H1 (cell line): ENCODE measurements around the gene NR3C1. TPM values are rescaled to one million over a fixed set of nuclear protein-coding genes. Genes with fewer than 3 reads are reported as not detected.

Experiments
- CTCF ChIA-PET: fragments of 300-600 bp; sonication (Branson Sonifier 250); formaldehyde crosslinking; loops from one replicate; lab custom pipeline; 2021; ENCODE audit not compliant: partially characterized antibody; lab: Charles Lee
- POLR2A ChIA-PET: fragments of 300-600 bp; sonication (Branson Sonifier 250); formaldehyde crosslinking; loops from one replicate; lab custom pipeline; 2021; ENCODE audit warnings: inconsistent platforms; ENCODE audit not compliant: partially characterized antibody; lab: Charles Lee
- DNase-seq, 2 experiments: peaks; one replicate each; pipeline versions ENCODE4 v3.0.0 to v3.0.0-alpha.2; 2010 to 2022; ENCODE audit warnings: low spot score in 2 of 2, low read depth in 1 of 2, mixed read lengths in 1 of 2
- FAIRE-seq: peaks from 2 replicates; lab custom pipeline; 2011; peaks lifted over from hg19 to GRCh38; lab: Jason Lieb, UNC
- H2AFZ ChIP-seq: 2 replicates; pipeline ENCODE4 v1.8.1; 2012; ENCODE audit warnings: low read length, inconsistent platforms
- H2AK5ac ChIP-seq: 2 replicates; pipeline ENCODE4 v1.6.1; 2013; ENCODE audit warnings: low read depth, low read length
- H2BK120ac ChIP-seq: replicated peaks from 2 replicates; pipeline ENCODE3; 2013; ENCODE audit warnings: low read depth, low read length, inconsistent platforms
- H2BK12ac ChIP-seq: 2 replicates; pipeline ENCODE4 v1.6.1; 2013; ENCODE audit warnings: low read depth, low read length
- H2BK15ac ChIP-seq: 2 replicates; pipeline ENCODE4 v1.6.1; 2013; ENCODE audit warnings: low read length
- H2BK20ac ChIP-seq: 2 replicates; pipeline ENCODE4 v1.6.1; 2013; ENCODE audit warnings: low read length
- H2BK5ac ChIP-seq: 2 replicates; pipeline ENCODE4 v1.6.1; 2013; ENCODE audit warnings: low read depth, low read length
- H3K14ac ChIP-seq: 2 replicates; pipeline ENCODE4 v1.6.1; 2013; ENCODE audit warnings: inconsistent platforms; ENCODE audit not compliant: insufficient read length
- H3K18ac ChIP-seq: 2 replicates; pipeline ENCODE4 v1.6.1; 2013; ENCODE audit warnings: low read length; ENCODE audit errors: extremely low read depth
- H3K23ac ChIP-seq: 2 replicates; pipeline ENCODE4 v1.6.1; 2013; ENCODE audit warnings: inconsistent platforms; ENCODE audit not compliant: insufficient read length
- H3K23me2 ChIP-seq: 2 replicates; pipeline ENCODE4 v1.6.1; 2013; ENCODE audit warnings: low read depth, low read length
- H3K27ac ChIP-seq: 2 replicates; pipeline ENCODE4 v1.6.1; 2011; ENCODE audit warnings: low read depth, low read length, inconsistent platforms
- H3K27me3 ChIP-seq, 4 experiments: replicated peaks in 1 of 4; 1 replicate in 1 of 4; 2 replicates in 3 of 4; pipeline versions ENCODE4 v1.6.1 to v1.8.1; 2011 to 2013; ENCODE audit warnings: low read length in 3 of 4, mild to moderate bottlenecking in 3 of 4, inconsistent platforms in 2 of 4, mixed read lengths in 2 of 4, moderate library complexity in 1 of 4; ENCODE audit not compliant: control insufficient read depth in 3 of 4, insufficient read depth in 3 of 4; ENCODE audit errors: extremely low read depth in 1 of 4
- H3K36me3 ChIP-seq, 4 experiments: 2 replicates each; pipeline versions ENCODE4 v1.6.1 to v1.8.1; 2011 to 2013; ENCODE audit warnings: mild to moderate bottlenecking in 4 of 4, low read length in 3 of 4, moderate library complexity in 2 of 4, control low read depth in 1 of 4, inconsistent platforms in 1 of 4; ENCODE audit not compliant: insufficient read depth in 4 of 4, control insufficient read depth in 2 of 4
- H3K4ac ChIP-seq: replicated peaks from 2 replicates; pipeline ENCODE3; 2013; ENCODE audit warnings: low read length, low read depth, mixed read lengths, inconsistent platforms; ENCODE audit not compliant: insufficient read length
- H3K4me1 ChIP-seq, 4 experiments: replicated peaks in 1 of 4; 1 replicate in 1 of 4; 2 replicates in 3 of 4; pipeline versions ENCODE4 v1.6.1 to v1.8.1; 2011 to 2013; ENCODE audit warnings: low read length in 3 of 4, inconsistent platforms in 2 of 4, mixed read lengths in 1 of 4; ENCODE audit not compliant: insufficient read depth in 4 of 4, control insufficient read depth in 3 of 4
- H3K4me2 ChIP-seq, 2 experiments: 2 replicates each; pipeline versions ENCODE4 v1.6.1 to v1.8.1; 2011 to 2013; ENCODE audit warnings: low read depth in 2 of 2, low read length in 2 of 2, control low read depth in 1 of 2, inconsistent platforms in 1 of 2, mild to moderate bottlenecking in 1 of 2; ENCODE audit not compliant: insufficient read depth in 1 of 2
- H3K4me3 ChIP-seq, 4 experiments: fragments of 200-600, 300-600 bp in 1 of 4; sonication (generic), shearing (Covaris generic), sonication (Bioruptor Twin) in 1 of 4; 2 replicates each; pipeline versions ENCODE4 v1.5.1 to v1.8.1; 2011 to 2016; ENCODE audit warnings: low read length in 4 of 4, low read depth in 3 of 4, control low read depth in 2 of 4, inconsistent platforms in 2 of 4, mild to moderate bottlenecking in 2 of 4, mixed read lengths in 1 of 4, moderate library complexity in 1 of 4; ENCODE audit not compliant: insufficient read depth in 2 of 4; ENCODE audit errors: extremely low read depth in 1 of 4
- H3K56ac ChIP-seq: replicated peaks from 2 replicates; pipeline ENCODE3; 2013; ENCODE audit warnings: low read depth, mild to moderate bottlenecking, mixed read lengths, low read length, inconsistent platforms; ENCODE audit not compliant: insufficient read length
- H3K79me1 ChIP-seq: 2 replicates; pipeline ENCODE4 v1.6.1; 2013; ENCODE audit warnings: low read depth, low read length, control low read depth
- H3K79me2 ChIP-seq, 2 experiments: 2 replicates each; pipeline versions ENCODE4 v1.6.1 to v1.8.1; 2012 to 2013; ENCODE audit warnings: low read length in 2 of 2, mild to moderate bottlenecking in 2 of 2, inconsistent platforms in 1 of 2; ENCODE audit not compliant: insufficient read depth in 2 of 2, control insufficient read depth in 1 of 2
- H3K9ac ChIP-seq, 4 experiments: replicated peaks in 1 of 4; 1 replicate in 1 of 4; 2 replicates in 3 of 4; pipeline versions ENCODE4 v1.6.1 to v1.8.1; 2011 to 2013; ENCODE audit warnings: low read depth in 3 of 4, low read length in 3 of 4, control low read depth in 2 of 4, mild to moderate bottlenecking in 2 of 4, moderate library complexity in 2 of 4, inconsistent platforms in 1 of 4; ENCODE audit errors: extremely low read depth in 1 of 4
- H3K9me3 ChIP-seq, 2 experiments: 2 replicates each; pipeline versions ENCODE4 v1.6.1 to v1.8.1; 2012 to 2013; ENCODE audit warnings: mild to moderate bottlenecking in 2 of 2, moderate library complexity in 2 of 2, control low read depth in 1 of 2, inconsistent platforms in 1 of 2, low read depth in 1 of 2, low read length in 1 of 2, mixed read lengths in 1 of 2; ENCODE audit not compliant: insufficient read depth in 2 of 2
- H4K20me1 ChIP-seq, 2 experiments: replicated peaks in 1 of 2; 2 replicates each; pipeline versions ENCODE3 to v1.8.1; 2011 to 2013; ENCODE audit warnings: inconsistent platforms in 2 of 2, low read length in 2 of 2, mild to moderate bottlenecking in 1 of 2; ENCODE audit not compliant: insufficient read depth in 2 of 2, control insufficient read depth in 1 of 2
- H4K5ac ChIP-seq: 2 replicates; pipeline ENCODE4 v1.6.1; 2013; ENCODE audit warnings: low read length, low read depth, mixed read lengths, inconsistent platforms; ENCODE audit not compliant: insufficient read length
- H4K8ac ChIP-seq: 2 replicates; pipeline ENCODE4 v1.8.0; 2013; ENCODE audit warnings: mild to moderate bottlenecking, moderate library complexity, low read length, inconsistent platforms; ENCODE audit not compliant: insufficient read depth; ENCODE audit errors: extremely low read depth
- H4K91ac ChIP-seq: replicated peaks from 2 replicates; pipeline ENCODE3; 2013; ENCODE audit warnings: low read length, mixed read lengths, inconsistent platforms; ENCODE audit not compliant: insufficient read length
- CHD1 ChIP-seq: IDR thresholded peaks from 2 replicates; pipeline ENCODE4 v1.6.1; 2012; ENCODE audit warnings: low read depth, low read length, improper control_type of control experiment
- CREB1 ChIP-seq: IDR thresholded peaks from 2 replicates; pipeline ENCODE4 v1.6.1; 2012; ENCODE audit warnings: inconsistent platforms
- EP300 ChIP-seq, 2 experiments: IDR thresholded peaks; 1 replicate in 1 of 2; 2 replicates in 1 of 2; pipeline ENCODE4 v1.6.1; 2011 to 2012; ENCODE audit warnings: low read depth in 2 of 2, low read length in 2 of 2, mild to moderate bottlenecking in 2 of 2, borderline replicate concordance in 1 of 2, inconsistent platforms in 1 of 2, moderate library complexity in 1 of 2
- KDM5A ChIP-seq: fragments of 200-600 bp; IDR thresholded peaks from 2 replicates; pipeline ENCODE4 v1.7.1; 2012; ENCODE audit warnings: mild to moderate bottlenecking, low read length, inconsistent platforms, mixed read lengths
- WGBS, 2 experiments: shearing (Covaris generic) in 1 of 2; methylation state at CpG; one replicate each; pipeline versions ENCODE4 v1.1.6 to v1.1.7; 2013 to 2015; ENCODE audit warnings: low lambda C conversion rate in 2 of 2, mixed read lengths in 2 of 2, inconsistent platforms in 1 of 2, low coverage in 1 of 2, missing lambda C conversion rate in 1 of 2; ENCODE audit not compliant: insufficient replicate concordance in 2 of 2, insufficient coverage in 1 of 2, insufficient read length in 1 of 2; ENCODE audit errors: extremely low coverage in 1 of 2, missing lambda C conversion rate in 1 of 2; 5-methylcytosine and 5-hydroxymethylcytosine counted together
- polyA plus RNA-seq, 7 experiments: library from polyadenylated mRNA; depleted of rRNA in 3 of 7; stranded (reverse) in 5 of 7; unstranded in 2 of 7; fragments of >200 nt in 5 of 7; fragments of 200-250 nt in 2 of 7; gene quantifications; 1 replicate in 5 of 7; 2 replicates in 1 of 7; 4 replicates in 1 of 7; pipeline versions ENCODE4 v1.2.1 to v1.2.3, GENCODE V29; 2011 to 2013; ENCODE audit warnings: missing spikeins in 2 of 7, mixed read lengths in 2 of 7
- total RNA-seq: library from RNA; stranded (reverse); fragmentation: NEBNext Ultra II Directional; extraction: Animal tissue kit (Norgen Biotek cat#: 25700); gene quantifications from 2 replicates; pipeline ENCODE4 v1.2.1, GENCODE V29; 2021

The NR3C1 gene
- total and polyA plus RNA-seq, 2 of the 8 experiments (the other 6 are each of a cell fraction or from before 2014, with no cell fraction given): 1.7 to 5.4 TPM

DNA sequence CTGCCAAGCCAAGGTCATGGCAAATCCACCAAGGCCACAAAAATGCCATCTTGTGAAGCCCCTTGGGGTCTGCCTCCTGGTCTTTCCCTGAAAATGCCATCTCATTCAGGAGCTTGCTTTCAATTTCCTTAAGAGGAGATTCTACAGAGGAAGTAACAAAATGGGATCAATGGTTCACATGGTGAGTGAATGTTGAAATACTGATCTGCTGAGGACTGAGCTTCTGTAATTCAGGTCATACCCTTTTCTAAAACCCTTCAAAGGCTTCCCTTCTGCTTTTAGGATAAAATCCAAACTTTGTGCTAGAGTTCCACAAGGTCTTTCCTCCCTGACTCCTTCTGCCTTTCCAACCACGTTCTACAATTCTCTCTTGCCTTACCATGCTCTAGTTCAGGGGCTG, 24.7 kb upstream of the NR3C1 start:
- H4K5ac ChIP-seq: no peak overlapping the region
- H4K91ac ChIP-seq: no peak overlapping the region
- no peaks in the 10 kb centered on the region for H3K9me3 ChIP-seq
- H4K8ac ChIP-seq: no peak overlapping the region
- no peak overlapping the region for H2BK15ac ChIP-seq
- no peak overlapping the region for H3K18ac ChIP-seq
- no peaks in the 10 kb centered on the region for H3K4me1 ChIP-seq
- H3K27ac ChIP-seq: no peak overlapping the region
- H2BK5ac ChIP-seq: no peak overlapping the region
- H2AFZ ChIP-seq: no peak overlapping the region
- H2BK120ac ChIP-seq: no peak overlapping the region
- DNase-seq: no peak
- H3K56ac ChIP-seq: no peak overlapping the region
- H3K4me3 ChIP-seq: no peak overlapping the region
- FAIRE-seq: no peak
- H2BK20ac ChIP-seq: no peak overlapping the region
- H3K14ac ChIP-seq: no peak overlapping the region
- no peaks in the 10 kb centered on the region for H3K79me1 ChIP-seq
- H3K27me3 ChIP-seq: no peaks in the 10 kb centered on the region
- H3K4me2 ChIP-seq: no peak overlapping the region
- no peak overlapping the region for H3K23ac ChIP-seq
- H3K36me3 ChIP-seq: no peaks in the 10 kb centered on the region
- WGBS, 2 experiments: 83% methylated on average over 1 of the region's 1 CpG; no CpG with 5 or more reads in 1 of the 2 experiments
- H3K4ac ChIP-seq: no peak overlapping the region
- H3K79me2 ChIP-seq: no peaks in the 10 kb centered on the region
- H3K23me2 ChIP-seq: no peaks in the 10 kb centered on the region
- POLR2A ChIA-PET: no interaction called here
- H2AK5ac ChIP-seq: no peak overlapping the region
- CTCF ChIA-PET: no interaction called here
- no peaks in the 10 kb centered on the region for H4K20me1 ChIP-seq
- H2BK12ac ChIP-seq: no peak overlapping the region
- no peak overlapping the region for H3K9ac ChIP-seq
- no peak for TF ChIP-seq EP300 (IDR thresholded peaks at IDR 0.05; ENCODE audit: borderline replicate concordance in 1 of 2, low read depth in 2 of 2, low read length in 2 of 2)
- TF ChIP-seq CREB1: no peak
- no peak for TF ChIP-seq KDM5A
- TF ChIP-seq CHD1: no peak
